DMS 273 treated with DMSO at 0.1 percent for 48 hours (cell line): Measurements from ENCODE around the gene USP10.

Source experiments
- DNase-seq: peaks from one replicate; lab custom pipeline; 2025; lab: John Stamatoyannopoulos, UW

USP10 gene

DNA sequence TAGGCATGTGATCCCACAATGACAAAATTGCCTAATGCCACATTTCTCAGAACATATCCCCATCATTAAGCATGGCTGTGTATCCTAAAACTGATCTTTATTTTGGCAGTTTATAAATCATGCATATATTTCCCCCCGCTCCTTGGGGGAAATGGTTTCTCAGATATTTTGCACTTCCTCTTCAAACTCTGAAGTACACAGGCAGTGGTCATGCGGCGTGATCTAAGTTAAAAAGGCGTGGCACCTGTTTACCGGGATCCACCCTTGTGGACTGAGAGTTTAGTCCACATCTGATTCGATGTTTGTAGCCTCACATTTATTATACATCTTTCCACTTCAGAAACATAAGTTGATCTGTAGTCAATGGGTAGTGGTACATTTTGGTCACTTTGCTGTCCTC lies 51.4 kb downstream of the USP10 start:
- no peak for DNase-seq

GRCh38 chr16:84751947-84752346 lies 52.1 kb downstream of the USP10 start:
- DNase-seq: no peak

- DNase-seq: no peak
Measured at GRCh38 chr16:84752600-84752999, 52.8 kb downstream of the USP10 start.

DNA sequence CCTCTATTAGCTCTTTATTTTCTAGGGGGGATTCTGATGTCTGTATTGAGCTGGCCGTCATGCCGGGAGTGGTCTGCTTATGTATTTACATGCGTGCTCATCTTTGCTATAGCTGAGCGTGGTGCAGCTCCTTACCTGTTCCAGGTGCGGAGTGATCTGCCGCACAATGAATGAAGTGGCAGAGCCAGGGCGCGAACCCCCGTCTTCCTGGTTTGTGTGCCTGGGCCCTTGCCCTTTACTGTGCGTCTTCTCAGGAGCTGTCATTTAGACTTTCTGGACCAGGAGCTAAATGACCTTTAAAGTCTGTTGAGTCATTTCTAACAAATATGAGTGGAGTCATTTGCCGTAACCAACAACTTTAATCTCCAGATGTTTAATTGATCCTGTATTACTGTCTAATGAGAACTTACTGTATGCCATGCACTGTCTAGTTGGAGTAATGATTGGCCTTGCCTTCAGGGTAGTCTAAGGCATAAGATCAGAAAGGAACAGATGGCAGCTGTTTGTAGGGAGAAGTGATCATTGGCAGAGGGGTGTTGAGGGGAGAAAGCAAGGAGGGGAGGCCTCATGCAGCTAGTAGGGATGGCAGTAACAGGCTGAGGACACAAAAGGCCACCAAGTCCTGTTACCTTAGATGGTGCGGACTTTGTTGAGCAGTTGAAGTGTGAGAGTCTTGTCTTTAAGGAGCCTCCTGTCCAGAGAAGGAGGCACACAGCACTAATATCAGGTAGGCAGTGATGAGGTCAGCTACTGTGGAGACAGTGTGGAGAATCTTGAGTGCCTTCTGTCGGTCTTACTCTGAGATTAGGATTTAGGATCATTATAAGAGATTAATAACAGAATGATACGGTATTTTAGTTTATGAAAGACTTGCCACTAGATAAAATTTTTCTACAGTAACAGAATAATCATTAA lies 53.9 kb downstream of the USP10 start:
- DNase-seq: peak; percentile 10

GRCh38 chr16:84754353-84754856 lies 54.6 kb downstream of the USP10 start:
- DNase-seq: peak; percentile 82

DNA sequence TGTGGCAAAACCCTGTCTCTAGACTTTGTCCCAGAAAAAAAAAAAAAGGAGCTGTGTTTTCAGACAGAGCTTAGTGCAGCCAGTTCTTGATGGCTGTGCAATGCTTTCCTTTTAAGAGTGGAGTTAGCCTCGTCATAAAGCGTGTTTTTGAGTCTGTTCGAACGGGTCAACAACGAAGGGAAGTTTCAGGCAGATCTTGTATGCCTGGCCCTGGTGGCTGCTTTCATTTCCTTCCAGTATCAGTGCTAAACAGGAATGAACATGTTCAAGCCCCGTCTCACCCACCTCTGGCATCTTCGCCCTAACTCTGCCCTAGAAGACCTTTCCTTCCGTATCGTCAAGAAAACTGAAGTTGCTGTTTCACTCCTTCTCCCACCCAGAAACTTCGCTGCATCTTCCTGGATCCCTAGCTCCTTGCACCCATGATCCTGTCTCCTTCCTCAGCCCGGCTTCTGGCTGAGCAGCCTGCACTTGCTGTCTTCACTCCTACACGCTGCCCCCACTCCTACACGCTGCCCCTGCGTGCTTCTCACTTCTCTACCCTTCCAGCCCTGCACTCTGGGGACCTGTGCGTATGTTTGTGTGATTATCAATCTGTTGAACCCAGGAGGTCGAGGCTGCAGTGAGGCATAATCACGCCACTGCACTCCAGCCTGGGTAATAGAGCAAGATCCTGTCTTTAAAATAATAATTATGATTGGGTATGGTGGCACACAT lies 55.3 kb downstream of the USP10 start:
- no peak for DNase-seq

DNA sequence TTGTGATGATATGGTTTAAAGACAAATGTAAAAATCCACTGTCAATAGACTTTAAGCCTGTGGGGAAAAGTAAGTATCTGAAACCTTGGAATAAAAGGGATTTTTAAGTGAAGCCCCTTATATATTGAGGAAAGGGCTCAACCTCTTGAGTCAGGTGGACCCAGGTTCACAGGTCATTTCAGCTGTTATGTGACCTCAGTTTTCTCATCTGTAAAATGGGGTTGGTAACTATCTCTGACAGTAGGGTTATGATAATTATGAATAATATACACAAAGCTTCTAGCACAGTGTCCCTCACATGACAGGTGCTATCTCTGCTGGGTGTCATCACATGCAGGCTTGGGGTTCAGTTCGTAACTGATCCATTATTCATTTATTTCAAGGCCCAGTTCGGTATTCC lies 57.0 kb downstream of the USP10 start:
- no peak for DNase-seq

DNA sequence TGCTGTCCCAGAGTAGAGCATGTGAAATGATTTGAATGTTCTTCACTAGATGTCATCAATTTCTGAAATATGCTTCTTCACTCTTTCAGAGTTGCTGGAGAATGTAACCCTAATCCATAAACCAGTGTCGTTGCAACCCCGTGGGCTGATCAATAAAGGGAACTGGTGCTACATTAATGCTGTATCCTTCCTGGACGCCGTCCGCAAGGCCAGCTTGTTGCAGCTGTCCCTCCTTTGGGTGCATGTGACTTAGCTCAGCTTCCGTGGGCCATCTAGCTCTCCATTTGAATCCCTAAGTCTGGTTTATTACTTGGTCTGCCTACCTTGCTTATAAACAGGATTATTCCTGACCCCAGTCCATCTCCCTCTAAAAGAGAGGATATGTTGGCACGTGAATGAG lies 58.8 kb downstream of the USP10 start:
- no peak for DNase-seq

- DNase-seq: no peak
Measured at GRCh38 chr16:84759061-84759460, 59.3 kb downstream of the USP10 start.

- no peak for DNase-seq
Measured at GRCh38 chr16:84759906-84760305, 60.1 kb downstream of the USP10 start.

DNA sequence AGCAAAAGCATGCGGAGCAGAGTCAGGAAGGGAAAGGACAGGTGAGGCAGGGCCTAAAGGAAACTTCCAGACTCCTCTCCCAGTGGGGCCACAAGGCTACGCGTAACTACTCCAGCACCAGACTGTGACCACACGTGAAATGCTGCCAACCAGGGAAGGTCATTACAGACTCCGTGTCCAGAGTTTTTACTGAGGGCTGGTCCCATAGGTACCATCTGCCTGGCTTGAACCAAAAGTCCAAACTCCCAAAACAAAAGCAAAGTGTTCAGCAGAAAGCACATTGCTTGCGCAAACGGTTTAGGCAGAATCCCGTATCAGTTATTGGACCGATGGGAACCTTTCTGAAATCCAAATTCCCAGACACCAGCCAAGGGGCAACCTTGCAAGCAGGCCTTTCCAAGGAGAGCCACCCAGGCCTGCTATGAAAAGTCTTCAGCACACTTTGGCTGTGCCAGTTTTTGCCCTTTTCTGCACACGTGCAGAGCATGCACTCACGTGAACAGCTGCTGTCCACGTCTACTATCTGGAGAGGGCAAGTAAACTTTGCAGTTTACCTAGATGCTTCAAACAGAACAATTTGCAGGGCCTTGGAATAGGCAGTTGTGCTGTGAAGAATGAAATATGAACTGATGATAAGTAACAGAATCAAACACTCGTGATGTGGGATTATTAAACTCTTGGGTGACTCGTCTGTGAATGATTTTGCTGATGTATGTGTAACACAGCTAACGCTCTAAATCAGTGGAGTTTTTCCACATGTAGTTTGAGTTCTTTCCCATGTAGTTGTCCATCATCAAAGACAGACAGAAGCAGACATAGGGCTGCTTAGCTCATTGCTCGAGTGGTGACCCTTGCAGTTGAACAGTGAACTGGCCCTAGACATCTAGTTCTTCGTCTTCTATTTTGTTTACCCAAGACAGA lies 61.9 kb downstream of the USP10 start:
- DNase-seq: no peak

- DNase-seq: no peak
Measured at GRCh38 chr16:84763164-84763563, 63.4 kb downstream of the USP10 start.

- DNase-seq: no peak
Measured at GRCh38 chr16:84763629-84764028, 63.8 kb downstream of the USP10 start.

DNA sequence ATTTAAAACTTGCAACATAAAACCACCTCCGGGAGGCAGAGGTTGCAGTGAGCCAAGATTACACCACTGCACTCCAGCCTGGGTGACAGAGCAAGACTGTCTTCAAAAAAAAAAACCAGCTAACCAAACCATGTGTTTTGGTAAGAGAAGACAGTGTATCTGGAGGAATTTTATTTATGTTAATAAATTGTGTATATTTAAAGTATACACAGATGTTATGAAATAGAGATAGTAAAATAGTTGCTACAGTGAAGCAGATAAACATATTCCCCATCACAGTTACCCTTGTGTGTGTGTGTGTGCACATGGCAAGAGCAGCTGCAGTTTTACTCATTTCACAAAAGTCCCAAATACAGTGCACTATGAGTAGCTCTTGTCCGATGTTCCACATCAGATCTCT lies 65.2 kb downstream of the USP10 start:
- DNase-seq: no peak

- DNase-seq: no peak
Measured at GRCh38 chr16:84765616-84766580, 66.1 kb downstream of the USP10 start.

DNA sequence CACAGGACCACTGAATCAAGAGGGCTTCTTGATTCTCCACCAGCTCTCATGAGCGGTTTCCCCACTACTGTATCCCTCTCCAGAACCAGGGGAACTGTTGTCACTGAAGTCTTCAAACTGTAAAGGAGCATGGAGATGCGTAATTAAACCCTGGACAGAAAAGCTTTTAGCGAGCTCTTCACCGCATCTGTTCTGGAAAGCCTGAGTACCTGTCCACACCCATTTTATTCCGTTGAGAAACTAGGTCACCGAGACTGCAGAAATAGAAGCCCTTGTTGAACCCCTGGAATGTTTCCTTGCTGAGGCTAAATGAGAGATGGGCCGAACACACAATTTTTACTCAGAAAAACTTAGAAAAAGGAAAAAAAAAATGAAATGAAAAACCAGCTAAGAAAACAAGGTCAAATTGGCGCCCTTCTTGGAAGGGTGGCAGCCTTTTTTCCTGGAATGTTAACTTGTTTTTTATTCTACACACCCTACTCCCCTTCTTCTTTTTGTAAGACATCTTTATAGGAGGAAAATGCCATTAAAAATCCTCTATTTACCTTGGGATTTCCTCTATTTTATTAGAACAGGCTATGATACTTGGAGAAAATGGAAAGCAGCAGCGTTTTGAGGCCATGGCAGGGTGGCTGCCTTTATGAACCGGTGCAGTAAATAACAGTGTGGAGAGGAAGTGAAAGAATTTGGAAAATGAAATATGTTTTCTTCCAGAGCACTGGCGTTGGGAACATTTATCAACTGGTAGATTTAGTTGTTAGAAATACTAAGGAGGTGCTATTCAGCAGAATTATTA lies 67.4 kb downstream of the USP10 start:
- no peak for DNase-seq

DNA sequence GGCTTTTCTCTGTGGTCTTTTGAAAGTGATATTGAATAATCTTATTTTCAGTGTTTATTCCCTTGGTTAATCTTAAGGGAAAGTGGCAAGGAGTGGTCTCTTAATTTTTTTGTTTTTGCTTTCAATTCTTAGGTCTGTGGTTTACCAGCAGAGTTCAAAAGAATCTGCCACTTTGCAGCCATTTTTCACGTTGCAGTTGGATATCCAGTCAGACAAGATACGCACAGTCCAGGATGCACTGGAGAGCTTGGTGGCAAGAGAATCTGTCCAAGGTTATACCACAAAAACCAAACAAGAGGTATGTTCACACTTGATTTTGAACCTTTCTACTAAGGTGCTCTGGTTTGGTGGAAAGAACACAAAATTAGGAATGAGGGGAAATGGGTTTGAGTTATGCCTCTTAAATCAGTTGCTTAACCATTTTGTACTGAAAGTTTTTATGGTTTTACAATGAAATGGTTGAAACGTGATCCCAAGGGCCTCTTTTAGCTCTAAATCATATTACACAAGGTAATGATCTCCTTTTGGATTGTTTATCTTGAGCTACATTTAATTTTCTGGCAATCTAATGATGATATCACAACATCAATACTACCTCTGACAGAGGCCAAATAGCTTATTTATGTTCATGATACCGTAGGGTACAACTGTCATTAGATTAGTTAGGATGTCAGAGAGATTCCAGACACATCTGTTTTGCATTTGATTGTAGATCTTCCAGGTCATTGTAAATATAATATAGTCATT lies 68.4 kb downstream of the USP10 start:
- DNase-seq: no peak

GRCh38 chr16:84768808-84769197 lies 69.0 kb downstream of the USP10 start:
- DNase-seq: no peak

DNA sequence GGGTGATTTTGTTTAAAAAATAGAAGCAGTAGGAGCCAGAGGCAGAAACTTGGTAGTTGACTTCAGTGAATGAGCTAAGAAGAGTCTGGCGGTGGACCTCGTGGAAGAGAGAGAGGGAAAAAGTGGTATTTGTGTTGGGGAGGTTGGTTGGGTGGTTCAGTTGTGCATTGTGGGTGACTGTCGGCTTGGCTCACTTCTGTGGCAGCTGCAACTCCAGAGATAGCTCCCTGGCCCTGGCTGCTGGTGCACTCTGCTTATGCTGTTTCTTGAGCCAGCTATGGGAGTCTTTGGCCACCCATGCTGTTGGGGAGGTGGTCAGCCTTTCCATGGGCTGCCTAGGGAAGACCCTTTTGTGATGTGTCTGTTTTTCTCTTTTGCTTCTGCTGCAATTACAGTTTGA lies 69.6 kb downstream of the USP10 start:
- no peak for DNase-seq
